ENCODE results near the gene ALKBH6.

Gene ALKBH6

DNA sequence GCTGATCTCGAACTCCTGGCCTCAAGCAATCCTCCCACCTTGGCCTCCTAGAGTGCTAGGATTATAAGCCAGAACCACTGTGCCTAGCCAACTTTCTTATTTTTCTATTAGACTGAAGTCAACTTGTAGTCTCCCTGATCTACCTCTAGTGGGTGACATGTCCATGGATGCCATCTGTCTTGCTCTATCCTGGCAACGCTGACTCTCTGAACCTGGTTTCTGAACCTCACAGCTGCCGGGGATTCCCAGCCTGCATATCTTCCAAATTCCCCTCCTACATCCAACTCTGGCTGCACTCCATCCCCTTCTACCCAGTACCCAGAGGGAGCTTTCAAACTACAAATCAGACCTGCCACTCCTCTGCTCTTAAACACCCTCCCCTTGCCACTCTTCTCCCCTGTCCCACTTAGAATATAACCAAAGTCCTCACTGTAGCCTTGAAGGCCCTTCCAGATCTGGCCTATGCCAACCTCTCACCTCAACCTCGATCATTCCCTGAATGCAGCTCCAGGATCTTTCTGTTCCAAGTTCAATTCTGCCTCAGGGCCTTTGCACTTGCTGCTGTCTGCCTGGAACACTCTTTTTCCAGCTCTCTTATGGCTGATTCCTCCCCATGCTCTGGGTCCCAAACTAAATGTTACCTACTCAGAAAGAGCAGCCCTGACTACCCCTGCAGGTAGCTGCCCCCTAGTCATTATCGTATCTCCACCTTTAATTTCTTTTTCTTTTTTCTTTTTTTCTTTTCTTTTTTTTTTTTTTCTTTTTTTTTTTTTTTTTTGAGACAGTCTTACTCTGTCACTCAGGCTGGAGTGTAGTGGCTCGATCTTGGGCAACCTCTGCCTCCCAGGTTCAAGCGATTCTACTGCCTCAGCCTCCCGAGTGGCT, 16.5 kb upstream of the ALKBH6 start:
- no peak for DNase-seq (ENCODE audit: low spot score)

DNA sequence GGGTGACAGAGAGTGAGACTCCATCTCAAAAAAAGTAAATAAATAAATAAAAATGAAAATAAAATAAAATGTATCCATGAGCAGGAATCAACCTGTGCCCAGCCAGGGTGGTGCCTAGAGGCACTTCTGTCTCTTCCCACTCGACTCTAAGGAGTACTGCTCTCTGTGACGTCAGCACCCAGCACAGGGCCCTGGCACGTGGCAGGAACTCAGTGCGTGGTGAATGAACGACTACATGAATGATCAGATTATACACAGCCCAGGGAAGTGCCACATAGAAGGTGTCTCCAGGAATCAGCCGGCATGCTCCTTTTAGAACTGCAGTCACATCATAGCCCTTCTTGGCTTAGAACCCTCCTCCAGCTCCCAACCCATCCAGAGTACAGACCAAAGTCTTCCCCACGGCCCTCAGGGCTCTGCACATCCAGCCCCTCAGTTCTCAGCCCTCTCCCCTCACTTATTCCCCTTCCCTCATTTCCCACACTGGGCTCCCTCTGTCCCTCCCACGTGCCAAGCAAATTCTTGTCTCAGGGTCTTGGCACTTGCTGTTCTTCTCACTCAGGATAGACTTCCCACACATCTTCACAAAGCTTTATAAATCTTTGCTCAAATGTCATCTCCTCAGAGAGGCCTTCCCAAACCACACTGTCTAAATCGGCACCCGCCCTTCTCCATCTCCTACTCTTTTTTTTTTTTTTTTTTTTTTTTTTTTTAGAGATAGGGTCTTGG, 14.5 kb upstream of the ALKBH6 start:
- DNase-seq (ENCODE audit: low spot score), result no peak

DNA sequence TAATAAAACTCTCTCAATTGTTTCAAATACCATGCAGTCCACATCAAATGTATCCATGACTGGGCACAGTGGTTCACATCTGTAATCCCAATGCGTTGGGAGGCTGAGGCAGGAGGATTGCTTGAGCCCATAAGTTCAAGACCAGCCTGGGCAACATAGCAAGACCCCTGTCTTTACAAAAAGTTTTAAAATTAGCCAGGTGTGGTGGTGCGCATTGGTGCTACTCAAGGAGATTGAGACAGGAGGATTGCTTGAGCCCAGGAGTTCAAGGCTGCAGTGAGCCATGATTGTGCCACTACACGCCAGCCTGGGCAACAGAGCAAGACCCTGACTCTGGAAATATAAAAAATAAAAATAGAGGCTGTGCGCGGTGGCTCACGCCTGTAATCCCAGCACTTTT, 13.7 kb upstream of the ALKBH6 start:
- DNase-seq (ENCODE audit: low spot score), result no peak

- no peak for DNase-seq (ENCODE audit: low spot score)
Measured at GRCh38 chr19:36026091-36026876, 12.3 kb upstream of the ALKBH6 start.

DNA sequence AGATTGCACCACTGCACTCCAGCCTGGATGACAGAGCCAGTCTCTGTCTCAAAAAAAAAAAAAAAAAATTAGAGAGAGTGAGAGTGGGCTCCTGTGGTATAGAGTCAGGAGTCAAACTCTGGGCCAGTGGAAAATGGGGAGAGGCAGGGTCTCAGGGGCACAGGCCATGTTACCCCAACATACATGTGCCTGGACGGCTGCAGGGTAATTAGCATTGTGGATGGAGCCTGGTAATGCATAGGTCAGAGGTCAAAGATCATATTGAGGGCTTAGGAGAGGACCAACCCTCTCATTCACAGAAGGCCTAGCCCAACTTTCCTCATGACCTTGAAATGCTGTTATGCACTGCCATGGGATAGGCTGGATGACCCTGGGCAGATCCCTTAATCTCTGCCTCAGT, 11.5 kb upstream of the ALKBH6 start:
- no peak for DNase-seq (ENCODE audit: low spot score)

GRCh38 chr19:36023432-36023831, 9.4 kb upstream of the ALKBH6 start:
- no peak for DNase-seq (ENCODE audit: low spot score)

DNA sequence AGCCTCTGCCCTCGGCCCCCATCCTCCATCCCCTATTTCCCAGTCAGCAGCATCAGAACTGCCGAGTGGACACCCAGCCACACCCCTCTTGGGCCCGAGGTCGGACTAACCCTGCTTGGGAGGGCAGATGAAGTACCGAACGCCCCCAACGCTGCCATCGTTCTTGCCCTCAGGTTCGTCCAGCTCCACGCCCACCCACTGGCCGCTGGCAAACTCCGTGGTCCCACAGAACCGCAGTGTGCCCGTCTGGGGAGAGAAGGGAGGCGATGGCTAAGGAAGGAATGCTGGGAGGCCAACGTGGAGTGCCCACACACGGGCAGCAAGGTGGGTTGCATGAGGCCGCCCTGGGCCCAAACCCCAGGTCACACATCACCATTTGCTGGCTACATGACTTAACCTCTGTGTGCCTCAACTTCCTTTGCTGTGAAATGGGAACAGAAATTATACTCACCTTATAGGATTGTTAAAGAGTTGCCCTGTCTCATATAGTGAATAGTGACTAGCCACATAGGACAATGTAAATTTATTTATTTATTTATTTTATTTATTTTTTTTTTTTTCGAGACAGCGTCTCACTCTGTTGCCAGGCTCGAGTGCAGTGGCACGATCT, 5.2 kb upstream of the ALKBH6 start:
- no peak for DNase-seq (ENCODE audit: low spot score)

DNA sequence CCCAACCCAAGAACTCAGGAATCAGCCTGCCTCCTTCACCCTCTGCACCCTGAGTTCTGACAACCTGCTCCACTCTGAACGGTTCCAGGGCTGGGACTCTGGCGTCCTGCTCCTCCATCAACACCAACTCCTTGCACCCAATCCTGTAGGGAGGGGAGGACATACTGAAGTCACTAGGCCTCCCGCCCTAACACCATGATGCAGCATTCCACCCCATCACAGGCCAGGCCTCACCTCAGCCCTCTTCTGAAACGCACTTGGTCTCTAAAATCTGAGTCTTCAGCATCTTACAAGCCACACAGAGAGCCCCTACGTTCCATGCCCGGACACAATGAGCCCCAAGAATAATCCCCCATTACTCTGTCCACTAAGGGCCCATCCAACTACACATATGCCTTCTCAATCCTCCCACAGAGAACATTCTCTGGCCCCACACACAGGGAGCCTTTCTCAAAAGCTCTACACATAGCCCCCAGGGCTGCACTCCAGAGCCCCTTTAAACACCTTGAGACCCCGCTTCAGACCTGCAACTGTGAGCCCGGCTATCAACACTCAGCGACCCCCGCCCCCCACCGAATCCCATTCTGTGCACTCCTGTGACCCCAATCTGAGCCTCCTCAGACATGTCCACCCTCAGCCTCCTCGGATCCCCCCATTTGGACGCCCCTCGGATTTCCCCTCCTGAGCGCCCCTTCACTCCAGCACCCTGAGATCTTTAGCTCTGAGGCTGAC, 567 bp downstream of the ALKBH6 start:
- DNase-seq (ENCODE audit: low spot score), result no peak

- DNase-seq (ENCODE audit: low spot score), result no peak
Measured at GRCh38 chr19:36010402-36010801, 3.6 kb downstream of the ALKBH6 start.

- DNase-seq (ENCODE audit: low spot score), result no peak
Measured at GRCh38 chr19:36009633-36010379, 4.2 kb downstream of the ALKBH6 start.

DNA sequence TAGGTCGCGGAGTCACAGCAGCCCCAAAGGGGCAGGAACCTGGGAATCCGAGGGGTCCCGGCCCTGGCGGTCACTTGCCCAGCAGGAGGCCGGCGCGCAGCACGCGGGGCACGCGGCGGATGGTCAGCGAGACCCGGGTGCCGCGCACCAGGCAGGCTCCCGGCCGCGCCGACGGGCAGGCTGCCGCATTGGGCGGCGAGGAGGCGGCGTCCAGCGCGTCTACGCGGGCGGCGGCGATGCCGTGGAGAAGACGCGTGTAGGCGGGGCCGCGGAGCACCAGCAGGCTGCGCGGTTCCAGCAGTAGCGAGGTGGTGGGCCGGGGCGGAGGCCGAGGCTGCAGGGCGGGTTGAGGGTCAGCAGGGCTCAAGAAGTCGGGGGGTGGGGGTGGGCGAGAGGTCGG, 4.8 kb downstream of the ALKBH6 start:
- DNase-seq (ENCODE audit: low spot score), result peak; percentile 60

DNA sequence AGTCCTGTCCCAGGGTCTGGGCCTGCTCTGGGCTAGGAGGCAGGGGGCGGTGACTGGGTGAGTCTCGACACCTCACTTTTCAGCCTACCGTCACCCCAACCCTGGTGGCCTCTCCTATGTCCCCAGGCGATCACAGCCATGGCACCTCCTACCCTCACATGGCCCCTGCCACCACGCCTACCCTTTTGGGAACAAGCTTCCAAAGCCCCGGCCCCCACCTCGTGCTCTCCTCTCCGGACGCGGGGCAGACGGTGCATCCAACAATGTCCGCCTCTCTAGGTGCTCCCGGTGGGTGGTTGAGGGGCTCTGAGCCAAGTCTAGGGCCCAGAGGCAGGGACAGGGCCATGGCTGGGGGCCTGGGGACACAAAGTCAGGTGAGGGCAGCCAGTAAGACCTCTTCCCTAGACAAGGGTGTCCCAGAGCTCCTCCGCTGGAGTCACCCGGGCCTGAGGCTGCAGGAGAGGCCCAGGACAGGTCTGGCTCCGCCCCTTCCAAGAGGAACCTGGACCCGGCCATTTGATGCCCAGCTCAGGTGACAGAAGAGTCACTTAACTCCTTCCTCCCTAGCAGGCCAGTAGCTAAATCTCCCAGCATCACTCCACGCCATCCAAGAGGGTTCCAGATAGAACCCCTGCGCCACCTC, 5.6 kb downstream of the ALKBH6 start, which contains the start of gene SYNE4:
TSS of gene SYNE4 (minus strand) at position 478 of the 643 bp plus-strand sequence. CDS start at position 346, 132 bp downstream.
- no peak for DNase-seq (ENCODE audit: low spot score)

DNA sequence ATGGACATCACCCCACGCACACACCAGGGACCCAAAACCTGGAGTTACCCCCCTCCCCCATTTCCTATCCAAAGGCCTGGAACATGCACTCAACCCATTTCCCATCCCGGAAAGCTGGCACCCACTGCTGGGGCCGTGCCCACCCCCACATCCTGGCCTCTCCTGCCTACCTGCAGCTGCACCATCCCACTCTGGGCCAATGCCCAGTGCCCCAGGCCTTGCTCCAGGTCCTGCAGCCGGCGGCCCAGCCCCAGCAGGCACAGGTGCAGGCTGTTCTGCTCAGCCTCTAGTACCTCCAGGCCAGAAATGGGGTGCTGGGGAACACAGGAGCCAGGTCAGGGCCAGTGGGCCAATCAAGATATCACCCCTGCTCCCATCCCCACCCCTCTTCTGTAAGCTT, 7.1 kb downstream of the ALKBH6 start:
- DNase-seq (ENCODE audit: low spot score), result no peak

DNA sequence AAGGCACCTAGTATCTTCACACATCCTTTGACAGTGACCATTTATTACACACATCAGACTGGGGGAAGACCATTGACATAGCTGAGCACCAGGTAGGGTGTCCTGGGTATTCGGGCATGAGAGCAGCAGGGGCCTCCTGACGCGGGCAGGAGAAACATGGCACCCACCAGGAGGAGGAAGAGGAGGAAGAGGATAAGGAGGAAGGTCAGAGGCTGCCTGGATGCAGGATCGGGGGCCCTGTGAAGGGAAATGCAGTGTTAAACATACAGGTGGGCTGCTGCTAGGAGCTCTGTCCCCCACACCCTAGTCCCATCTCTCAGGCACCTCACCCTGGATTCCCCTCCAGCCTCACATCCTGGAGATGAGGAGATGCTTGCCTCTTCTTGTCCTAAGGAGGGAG, 10.7 kb downstream of the ALKBH6 start:
- no peak for DNase-seq (ENCODE audit: low spot score)

- no peak for DNase-seq (ENCODE audit: low spot score)
Measured at GRCh38 chr19:36001605-36002004, 12.4 kb downstream of the ALKBH6 start.

DNA sequence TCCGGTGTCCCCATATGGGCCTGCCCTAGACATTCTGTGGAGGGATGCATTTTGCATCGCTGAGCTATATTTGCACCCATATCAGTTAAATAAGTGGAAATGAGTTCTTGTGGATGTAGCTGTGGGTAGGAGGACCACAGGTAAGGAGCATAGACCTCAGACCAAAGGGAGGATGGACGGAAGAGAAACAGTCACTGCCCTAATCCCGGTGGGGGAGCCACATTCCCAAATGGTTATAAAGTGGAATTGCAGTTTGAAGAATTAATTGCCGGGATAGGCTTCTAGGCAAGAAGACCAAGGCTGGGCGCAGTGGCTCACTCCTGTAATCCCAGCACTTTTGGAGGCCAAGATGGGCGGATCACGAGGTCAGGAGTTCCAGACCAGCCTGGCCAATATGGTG, 17.2 kb downstream of the ALKBH6 start:
- DNase-seq (ENCODE audit: low spot score), result no peak

- peak; percentile 97 for DNase-seq (ENCODE audit: low spot score)
Measured at GRCh38 chr19:35995048-35995993, 18.7 kb downstream of the ALKBH6 start, which contains the start of gene SDHAF1. TSS of gene SDHAF1 (plus strand) at chr19:35995188. CDS start at chr19:35995275, 87 bp downstream.

DNA sequence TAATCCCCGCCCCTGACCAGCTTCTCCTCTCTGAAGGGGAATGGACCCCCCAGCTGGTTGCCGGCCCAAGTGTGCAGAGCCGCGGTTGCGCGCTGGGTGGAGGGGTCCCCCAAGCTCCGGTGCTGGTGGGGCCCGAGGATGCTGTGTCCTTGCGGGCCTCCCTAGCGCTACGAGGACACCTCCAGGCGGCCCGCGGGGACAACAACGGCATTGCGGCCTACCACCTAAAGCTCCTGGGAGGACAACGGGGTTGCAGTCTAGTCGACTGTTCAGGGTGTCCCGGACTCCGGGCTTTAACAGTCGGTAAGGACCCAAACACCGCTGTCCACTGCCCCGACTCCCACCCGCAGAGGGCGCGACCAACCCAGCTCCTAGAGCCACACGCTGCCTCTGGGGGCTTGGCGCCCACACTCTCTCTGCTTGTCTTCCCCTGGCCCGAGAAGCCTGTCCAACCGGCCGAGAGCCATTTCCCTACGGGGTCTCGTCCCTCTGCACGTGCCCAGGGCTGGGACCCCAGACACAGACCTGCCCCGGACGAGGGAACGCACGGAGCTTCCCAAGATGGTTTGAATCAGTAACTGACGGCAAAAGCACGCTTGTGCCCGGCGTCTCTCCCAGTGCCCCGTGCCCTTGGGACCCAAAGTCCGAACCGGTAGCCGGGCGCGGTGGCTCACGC, 20.0 kb downstream of the ALKBH6 start:
- DNase-seq (ENCODE audit: low spot score), result no peak
